Esophagus muscularis mucosa (tissue), 3 donors: Measurements from ENCODE around the gene BPIFB6.

ENCODE experiments used
- CTCF ChIP-seq, 3 experiments: fragments of 200-600 bp in 2 of 3; fragments of 450-650 bp in 1 of 3; sonication (generic) in 2 of 3; IDR thresholded peaks; one replicate each; pipeline ENCODE4 v1.5.1; 2017 to 2019; ENCODE audit warnings: antibody characterized with exemption in 3 of 3, mild to moderate bottlenecking in 2 of 3, moderate library complexity in 1 of 3
- POLR2A ChIP-seq: fragments of 450-650 bp; IDR thresholded peaks from one replicate; pipeline ENCODE4 v1.6.1; 2017; ENCODE audit warnings: antibody characterized with exemption, moderate library complexity, mild to moderate bottlenecking, low read depth

GRCh38 chr20:33015700-33016580 is 15.5 kb upstream of the BPIFB6 start:
- TF ChIP-seq CTCF (IDR thresholded peaks at IDR 0.05) (no peak), POLR2A (no peak)
